OCI-LY3 (cell line): ENCODE measurements around the gene JPH3.

Experiments used
- H2AFZ ChIP-seq: fragments of 200-600, 300-600 bp; shearing (Covaris generic); 2 replicates; pipeline ENCODE4 v1.6.0; 2014; ENCODE audit warnings: antibody characterized with exemption, low read depth, low read length
- H3K27ac ChIP-seq: fragments of 200-600, 300-600 bp; sonication (generic); 2 replicates; pipeline ENCODE4 v1.5.1; 2014; ENCODE audit warnings: mild to moderate bottlenecking, low read length, moderate library complexity, mixed read lengths
- H3K27me3 ChIP-seq: fragments of 200-600, 300-600 bp; sonication (generic); 2 replicates; pipeline ENCODE4 v1.6.1; 2014; ENCODE audit warnings: low read depth, low read length, mixed read lengths
- H3K36me3 ChIP-seq: fragments of 200-600, 300-600 bp; sonication (generic); replicated peaks from 2 replicates; pipeline ENCODE3; 2014; ENCODE audit warnings: low read depth, low read length, mixed read lengths
- H3K4me1 ChIP-seq: fragments of 300-600, 200-600 bp; sonication (generic); 2 replicates; pipeline ENCODE4 v1.6.1; 2014; ENCODE audit warnings: low read length, mixed read lengths
- H3K4me2 ChIP-seq: fragments of 200-600, 300-600 bp; sonication (generic); 2 replicates; pipeline ENCODE4 v1.6.1; 2014; ENCODE audit warnings: low read length, mixed read lengths
- H3K4me3 ChIP-seq: fragments of 300-600, 200-600 bp; sonication (generic); 2 replicates; pipeline ENCODE4 v1.5.1; 2014; ENCODE audit warnings: antibody characterized with exemption, mild to moderate bottlenecking, low read length, moderate library complexity
- H3K79me2 ChIP-seq: fragments of 300-600, 200-600 bp; shearing (Covaris generic); 2 replicates; pipeline ENCODE4 v1.6.1; 2014; ENCODE audit warnings: mild to moderate bottlenecking, low read length, mixed read lengths
- H3K9ac ChIP-seq: fragments of 300-600, 200-600 bp; shearing (Covaris generic); 2 replicates; pipeline ENCODE4 v1.6.0; 2014; ENCODE audit warnings: mild to moderate bottlenecking, low read length, moderate library complexity
- H3K9me3 ChIP-seq: fragments of 200-600, 300-600 bp; shearing (Covaris generic); 2 replicates; pipeline ENCODE4 v1.6.1; 2014; ENCODE audit warnings: low read length, mixed read lengths; ENCODE audit not compliant: insufficient read depth
- H4K20me1 ChIP-seq: fragments of 200-600, 300-600 bp; sonication (generic); 2 replicates; pipeline ENCODE4 v1.6.1; 2016; ENCODE audit warnings: low read length, mixed read lengths; ENCODE audit not compliant: insufficient read depth
- EZH2phosphoT487 ChIP-seq: fragments of 200-600 bp; shearing (Covaris generic); IDR thresholded peaks from 2 replicates; pipeline ENCODE4 v1.6.1; 2018; ENCODE audit warnings: antibody characterized with exemption, mixed run types, low read depth
- TF ChIP-seq, protein P1 (sequence below): fragments of 200-600, 300-600 bp; sonication (generic); IDR thresholded peaks from 2 replicates; pipeline ENCODE4 v1.5.1; 2014; ENCODE audit warnings: antibody characterized with exemption, low read length, low read depth

JPH3 gene

GRCh38 chr16:87593710-87594258 lies 8.5 kb upstream of the JPH3 start:
- Histone ChIP-seq H3K4me2 (no peak overlapping the region), H4K20me1 (no peaks in the 10 kb centered on the region), H3K27me3 (no peaks in the 10 kb centered on the region), H3K9ac (no peak overlapping the region), H3K9me3 (no peaks in the 10 kb centered on the region), H3K36me3 (no peaks in the 10 kb centered on the region), H2AFZ (no peak overlapping the region), H3K27ac (no peak overlapping the region), H3K4me3 (no peak overlapping the region), H3K79me2 (no peaks in the 10 kb centered on the region), H3K4me1 (no peaks in the 10 kb centered on the region)
- TF ChIP-seq, protein P1, sequence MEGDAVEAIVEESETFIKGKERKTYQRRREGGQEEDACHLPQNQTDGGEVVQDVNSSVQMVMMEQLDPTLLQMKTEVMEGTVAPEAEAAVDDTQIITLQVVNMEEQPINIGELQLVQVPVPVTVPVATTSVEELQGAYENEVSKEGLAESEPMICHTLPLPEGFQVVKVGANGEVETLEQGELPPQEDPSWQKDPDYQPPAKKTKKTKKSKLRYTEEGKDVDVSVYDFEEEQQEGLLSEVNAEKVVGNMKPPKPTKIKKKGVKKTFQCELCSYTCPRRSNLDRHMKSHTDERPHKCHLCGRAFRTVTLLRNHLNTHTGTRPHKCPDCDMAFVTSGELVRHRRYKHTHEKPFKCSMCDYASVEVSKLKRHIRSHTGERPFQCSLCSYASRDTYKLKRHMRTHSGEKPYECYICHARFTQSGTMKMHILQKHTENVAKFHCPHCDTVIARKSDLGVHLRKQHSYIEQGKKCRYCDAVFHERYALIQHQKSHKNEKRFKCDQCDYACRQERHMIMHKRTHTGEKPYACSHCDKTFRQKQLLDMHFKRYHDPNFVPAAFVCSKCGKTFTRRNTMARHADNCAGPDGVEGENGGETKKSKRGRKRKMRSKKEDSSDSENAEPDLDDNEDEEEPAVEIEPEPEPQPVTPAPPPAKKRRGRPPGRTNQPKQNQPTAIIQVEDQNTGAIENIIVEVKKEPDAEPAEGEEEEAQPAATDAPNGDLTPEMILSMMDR = no peak
- TF ChIP-seq EZH2phosphoT487 = no peak

- no peak overlapping the region for H3K27ac ChIP-seq
- H3K4me3 ChIP-seq = no peak overlapping the region
- no peak for TF ChIP-seq EZH2phosphoT487
- TF ChIP-seq, protein P1 = no peak
- H3K4me1 ChIP-seq = no peaks in the 10 kb centered on the region
- H3K9me3 ChIP-seq = no peaks in the 10 kb centered on the region
- H3K27me3 ChIP-seq = peaks cover 2% of the 10 kb centered on the region; the same call in 1 of the 2 replicates
- no peak overlapping the region for H3K4me2 ChIP-seq
- H3K36me3 ChIP-seq = no peaks in the 10 kb centered on the region
- no peaks in the 10 kb centered on the region for H3K79me2 ChIP-seq
- H3K9ac ChIP-seq = no peak overlapping the region
- H4K20me1 ChIP-seq = no peaks in the 10 kb centered on the region
- H2AFZ ChIP-seq = no peak overlapping the region
Observed at GRCh38 chr16:87595712-87596111, 6.6 kb upstream of the JPH3 start.

GRCh38 chr16:87597324-87597830 lies 4.9 kb upstream of the JPH3 start:
- Histone ChIP-seq H3K9me3 (no peaks in the 10 kb centered on the region), H2AFZ (no peak overlapping the region), H3K4me2 (no peak overlapping the region), H3K9ac (no peak overlapping the region), H3K4me3 (no peak overlapping the region), H3K79me2 (no peaks in the 10 kb centered on the region), H3K4me1 (no peaks in the 10 kb centered on the region), H3K27ac (no peak overlapping the region), H4K20me1 (no peaks in the 10 kb centered on the region), H3K27me3 (peaks cover 2% of the 10 kb centered on the region; the same call in 1 of the 2 replicates), H3K36me3 (no peaks in the 10 kb centered on the region)
- no peak for TF ChIP-seq EZH2phosphoT487
- TF ChIP-seq, protein P1 = no peak

DNA sequence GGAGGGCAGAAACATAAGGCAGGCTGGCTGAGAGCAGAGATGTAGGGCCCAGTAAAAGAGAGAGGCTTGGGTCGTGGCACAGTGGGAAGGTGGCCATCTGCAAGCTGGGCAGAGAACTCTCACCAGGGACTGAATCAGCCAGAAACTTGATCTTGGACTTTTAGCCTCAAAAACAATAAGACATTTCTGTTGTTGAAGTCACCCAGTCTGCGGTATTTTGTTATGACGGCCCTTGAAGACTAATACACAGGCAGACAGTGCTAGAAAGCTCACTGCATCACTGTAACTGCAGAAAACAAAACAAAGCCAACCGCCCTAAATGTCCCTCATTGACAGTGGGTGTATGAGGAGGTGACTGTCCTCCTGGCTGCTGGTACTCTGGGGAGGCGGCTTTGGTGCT lies 3.9 kb upstream of the JPH3 start:
- Histone ChIP-seq H3K27ac (no peak overlapping the region), H3K79me2 (no peaks in the 10 kb centered on the region), H3K27me3 (peaks cover 2% of the 10 kb centered on the region; the same call in 1 of the 2 replicates), H3K9me3 (no peaks in the 10 kb centered on the region), H2AFZ (no peak overlapping the region), H3K4me1 (no peaks in the 10 kb centered on the region), H3K4me3 (no peak overlapping the region), H3K4me2 (no peak overlapping the region), H3K9ac (no peak overlapping the region), H3K36me3 (no peaks in the 10 kb centered on the region), H4K20me1 (no peaks in the 10 kb centered on the region)
- TF ChIP-seq EZH2phosphoT487 = no peak
- TF ChIP-seq, protein P1 = no peak
